GM12878 (cell line): ENCODE measurements around the gene BARD1. TPM values are rescaled to one million over a fixed set of nuclear protein-coding genes. Genes with fewer than 3 reads are reported as not detected.

Source experiments
- ATAC-seq: fragments of 200-7000 bp; cut with Tn5 transposase; 3 replicates; pipeline ENCODE4 v1.9.1; 2020; ENCODE audit warnings: mild to moderate bottlenecking, moderate library complexity
- BruUV-seq: library from RNA; stranded (reverse); fragments of 400-500 nt; replicated peaks from 2 replicates; lab custom pipeline; 2021; lab: Mats Ljungman, UMichigan
- CTCF ChIA-PET: fragments of 300-600 bp; sonication (Branson Sonifier 250); formaldehyde crosslinking; extraction: SDS; loops from one replicate; lab custom pipeline; 2021; ENCODE audit warnings: inconsistent platforms; lab: Yijun Ruan, JAX
- POLR2A ChIA-PET: fragments of 350-600 bp; formaldehyde crosslinking; extraction: SDS; loops from one replicate; lab custom pipeline; 2021; ENCODE audit warnings: inconsistent platforms; lab: Charles Lee
- RAD21 ChIA-PET: fragments of 300-600 bp; sonication (Branson Sonifier 250); formaldehyde crosslinking; loops from one replicate; lab custom pipeline; 2023; ENCODE audit warnings: antibody characterized with exemption; ENCODE audit not compliant: unreplicated experiment; lab: Charles Lee
- SMC1A ChIA-PET: fragments of 300-600 bp; sonication (Branson Sonifier 250); formaldehyde crosslinking; loops from one replicate; lab custom pipeline; 2023; ENCODE audit not compliant: unreplicated experiment, uncharacterized antibody; lab: Charles Lee
- DNase-seq: peaks from one replicate; pipeline ENCODE4 v3.0.0-alpha.2; 2011; ENCODE audit warnings: low read depth, low spot score
- FAIRE-seq: peaks from 3 replicates; lab custom pipeline; 2011; peaks lifted over from hg19 to GRCh38; lab: Jason Lieb, UNC
- H2AFZ ChIP-seq: 2 replicates; pipeline ENCODE4 v1.6.0; 2011; ENCODE audit warnings: low read depth, low read length, control low read depth; ENCODE audit not compliant: control insufficient read depth
- H3K27ac ChIP-seq: 2 replicates; pipeline ENCODE4 v1.5.1; 2011; ENCODE audit warnings: control low read depth; ENCODE audit not compliant: control insufficient read depth, insufficient read depth
- H3K27me3 ChIP-seq, 2 experiments: replicated peaks in 1 of 2; 2 replicates each; pipeline versions ENCODE4 v1.6.0 to v1.6.1; 2011; ENCODE audit warnings: low read length in 1 of 2; ENCODE audit not compliant: control insufficient read depth in 2 of 2, insufficient read depth in 2 of 2
- H3K36me3 ChIP-seq, 2 experiments: 2 replicates each; pipeline ENCODE4 v1.5.1; 2011; ENCODE audit warnings: low read length in 1 of 2; ENCODE audit not compliant: control insufficient read depth in 2 of 2, insufficient read depth in 2 of 2
- H3K4me1 ChIP-seq: 2 replicates; pipeline ENCODE4 v1.6.1; 2011; ENCODE audit warnings: mild to moderate bottlenecking, low read length, moderate library complexity, mixed read lengths; ENCODE audit not compliant: control insufficient read depth, insufficient read depth
- H3K4me2 ChIP-seq: 2 replicates; pipeline ENCODE4 v1.6.0; 2011; ENCODE audit warnings: control low read depth; ENCODE audit not compliant: control insufficient read depth, insufficient read depth
- H3K4me3 ChIP-seq: fragments of 200-600 bp; sonication (generic); 2 replicates; pipeline ENCODE4 v1.5.1; 2016
- H3K79me2 ChIP-seq: 2 replicates; pipeline ENCODE4 v1.6.0; 2011; ENCODE audit warnings: low read length; ENCODE audit not compliant: control insufficient read depth, insufficient read depth
- H3K9ac ChIP-seq: 2 replicates; pipeline ENCODE4 v1.8.0; 2011; ENCODE audit warnings: low read length, control low read depth, mixed read lengths; ENCODE audit not compliant: control insufficient read depth, insufficient read depth
- H3K9me3 ChIP-seq: replicated peaks from 3 replicates; pipeline ENCODE4 v1.5.1; 2011; ENCODE audit warnings: mild to moderate bottlenecking, low read length; ENCODE audit not compliant: control insufficient read depth, insufficient read depth
- H4K20me1 ChIP-seq: 2 replicates; pipeline ENCODE4 v1.6.0; 2011; ENCODE audit not compliant: control insufficient read depth, insufficient read depth
- BRCA1 ChIP-seq: IDR thresholded peaks from 2 replicates; pipeline ENCODE4 v1.6.1; 2011; ENCODE audit warnings: low read depth, low read length, improper control_type of control experiment
- CREB1 ChIP-seq: IDR thresholded peaks from 2 replicates; pipeline ENCODE4 v1.6.1; 2012; ENCODE audit warnings: low read depth, mild to moderate bottlenecking, inconsistent platforms
- CREM ChIP-seq: IDR thresholded peaks from 2 replicates; pipeline ENCODE4 v1.6.1; 2014; ENCODE audit warnings: antibody characterized with exemption, low read depth
- KLF5 ChIP-seq: fragments of 450-650 bp; IDR thresholded peaks from 2 replicates; pipeline ENCODE4 v1.6.1; 2014; ENCODE audit warnings: mild to moderate bottlenecking; ENCODE audit not compliant: partially characterized antibody
- MTA2 ChIP-seq: fragments of 450-650 bp; IDR thresholded peaks from 2 replicates; pipeline ENCODE4 v1.6.1; 2016; ENCODE audit warnings: low read depth, mild to moderate bottlenecking, moderate library complexity
- RELA ChIP-seq: fragments of 450-650 bp; IDR thresholded peaks from 2 replicates; pipeline ENCODE4 v1.8.0; 2014; ENCODE audit warnings: borderline replicate concordance; ENCODE audit not compliant: partially characterized antibody
- RFX5 ChIP-seq: IDR thresholded peaks from 2 replicates; pipeline ENCODE4 v1.6.1; 2011; ENCODE audit warnings: low read depth, low read length, improper control_type of control experiment
- SIX5 ChIP-seq: IDR thresholded peaks from 2 replicates; pipeline ENCODE4 v1.6.1; 2011; ENCODE audit warnings: mild to moderate bottlenecking, low read depth, low read length, moderate library complexity; ENCODE audit not compliant: severe bottlenecking
- SMAD5 ChIP-seq: IDR thresholded peaks from 2 replicates; pipeline ENCODE4 v1.6.1; 2016; ENCODE audit warnings: antibody characterized with exemption, low read depth
- TAF1 ChIP-seq: IDR thresholded peaks from 2 replicates; pipeline ENCODE4 v1.6.1; 2011; ENCODE audit warnings: mild to moderate bottlenecking, low read depth, low read length, borderline replicate concordance
- TCF12 ChIP-seq: IDR thresholded peaks from 2 replicates; pipeline ENCODE4 v1.6.1; 2011; ENCODE audit warnings: low read depth, mild to moderate bottlenecking, low read length
- ZNF207 ChIP-seq: fragments of 450-650 bp; IDR thresholded peaks from 2 replicates; pipeline ENCODE4 v1.6.1; 2014; ENCODE audit warnings: antibody characterized with exemption, mild to moderate bottlenecking, borderline replicate concordance
- WGBS: methylation state at CpG from one replicate; pipeline ENCODE4 v1.1.6; 2016; ENCODE audit warnings: low lambda C conversion rate; ENCODE audit not compliant: insufficient replicate concordance, insufficient coverage; ENCODE audit errors: missing lambda C conversion rate; 5-methylcytosine and 5-hydroxymethylcytosine counted together
- in situ Hi-C: fragments of 300-500 bp; cut with MboI; formaldehyde crosslinking; loops from 9 replicates; pipeline ENCODE4 v1.14.3; 2018; ENCODE audit warnings: mixed read lengths
- intact Hi-C: fragments of 100-400 bp; cut with micrococcal nuclease; formaldehyde crosslinking; loops from one replicate; pipeline ENCODE4 v1.14.2; 2022; ENCODE audit not compliant: unreplicated experiment
- polyA plus RNA-seq, 11 experiments: library from polyadenylated mRNA; depleted of rRNA in 4 of 11; unstranded in 6 of 11; stranded (reverse) in 5 of 11; fragments of >200 nt; fragmentation: Nextera tagmentation in 4 of 11; fragmentation: Illumina TruSeq in 1 of 11; extraction: Ambion mirVana in 4 of 11; extraction: Trizol in 1 of 11; gene quantifications; 1 replicate in 1 of 11; 2 replicates in 10 of 11; pipeline versions ENCODE4 v1.2.1 to v1.2.3, GENCODE V29; 2011 to 2016; ENCODE audit warnings: inconsistent platforms in 2 of 11, missing spikeins in 2 of 11, low read depth in 1 of 11
- total RNA-seq, 4 experiments: library from RNA; depleted of rRNA in 3 of 4; stranded (reverse); fragments of >200 nt in 3 of 4; fragmentation: Illumina TruSeq in 1 of 4; extraction: Trizol in 1 of 4; gene quantifications; 2 replicates each; pipeline versions ENCODE4 v1.2.1 to v1.2.3, GENCODE V29; 2013 to 2021
- TF ChIP-seq, protein P1 (sequence below): fragments of 150-350 bp; IDR thresholded peaks from 2 replicates; pipeline ENCODE4 v1.6.1; 2016; ENCODE audit warnings: low read depth, low read length

The BARD1 gene
- total and polyA plus RNA-seq, 10 of the 15 experiments (the other 5 are each of a cell fraction or from before 2014, with no cell fraction given), result 15.3 to 45.7 (median 31.6) TPM

DNA sequence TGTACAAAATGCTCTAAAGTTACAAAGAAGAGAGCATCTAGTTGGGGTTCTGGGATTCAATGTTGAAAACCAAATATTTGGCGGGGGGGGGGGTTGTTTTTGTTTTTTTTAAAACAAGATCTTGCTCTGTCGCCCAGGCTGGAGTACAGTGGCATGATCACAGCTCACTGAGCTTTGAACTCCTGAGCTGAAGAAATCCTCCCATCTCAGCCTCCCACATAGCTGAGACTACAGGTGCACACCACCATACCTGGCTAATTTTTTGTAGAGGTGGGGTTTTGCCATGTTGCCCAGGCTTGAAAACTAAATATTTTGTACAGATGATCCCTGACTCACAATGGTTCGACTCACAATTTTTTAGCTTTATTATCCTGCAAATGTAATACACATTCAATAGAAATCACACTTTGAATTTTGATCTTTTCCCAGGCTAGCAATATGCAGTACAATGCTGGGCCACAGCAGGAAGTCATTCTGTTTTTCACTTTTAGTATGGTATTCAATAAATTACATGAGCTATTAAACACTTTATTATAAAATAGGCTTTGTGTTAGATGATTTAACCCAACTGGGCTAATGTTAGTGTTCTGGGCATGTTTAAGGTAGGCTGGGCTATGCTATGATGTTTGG is 7.6 kb downstream of the BARD1 start:
- in situ Hi-C loops, result no loop called here
- Histone ChIP-seq H3K79me2 (peaks cover 94% of the 10 kb centered on the region), H2AFZ (no peak overlapping the region), H3K4me2 (0 out of 2 replicates have a peak overlapping the region, but pooled peaks have one; percentile 7), H3K27me3 (no peaks in the 10 kb centered on the region), H3K4me3 (no peak overlapping the region), H3K9me3 (no peaks in the 10 kb centered on the region; the same call in 2 of the 3 replicates)
- RAD21 ChIA-PET, result interaction anchor here (0.9 to 1.0 kb wide), 3 partner anchors 14 to 402 kb away, joined by 3 read pairs; no protein-coding TSS in a partner anchor
- DNase-seq (no peak), ATAC-seq (0 out of 3 replicates have a peak, but pooled peaks have one; percentile 7), FAIRE-seq (no peak)
- SMC1A ChIA-PET, result interaction anchor here (0.5 to 1.8 kb wide), 12 partner anchors 9 to 196 kb away, joined by 3 to 7 read pairs (median 3); no protein-coding TSS in a partner anchor
- BruUV-seq, result no TSS peak
- no peak for TF ChIP-seq SMAD5
- TF ChIP-seq BRCA1, result no peak
- TF ChIP-seq, all 136 proteins: peak for 0
- POLR2A ChIA-PET, result interaction anchor here (0.6 kb wide), 1 partner anchor 339 kb away, joined by 4 read pairs; no protein-coding TSS in a partner anchor
- Histone ChIP-seq H3K4me1 (no peaks in the 10 kb centered on the region), H3K36me3 (peaks cover 0 to 2% of the 10 kb centered on the region in 2 experiments; a peak in 2 of 4 replicates), H3K27ac (no peak overlapping the region), H4K20me1 (no peaks in the 10 kb centered on the region), H3K9ac (no peak overlapping the region)
- CTCF ChIA-PET, result interaction anchor here (1.0 to 1.5 kb wide), 2 partner anchors 50 to 468 kb away, joined by 3 to 4 read pairs; no protein-coding TSS in a partner anchor
- WGBS, result 96% methylated on average over 3 of the region's 3 CpGs
- intact Hi-C loops, result loop anchor here (10.0 kb wide), 1 partner anchor 1567 kb away; no protein-coding TSS in a partner anchor

DNA sequence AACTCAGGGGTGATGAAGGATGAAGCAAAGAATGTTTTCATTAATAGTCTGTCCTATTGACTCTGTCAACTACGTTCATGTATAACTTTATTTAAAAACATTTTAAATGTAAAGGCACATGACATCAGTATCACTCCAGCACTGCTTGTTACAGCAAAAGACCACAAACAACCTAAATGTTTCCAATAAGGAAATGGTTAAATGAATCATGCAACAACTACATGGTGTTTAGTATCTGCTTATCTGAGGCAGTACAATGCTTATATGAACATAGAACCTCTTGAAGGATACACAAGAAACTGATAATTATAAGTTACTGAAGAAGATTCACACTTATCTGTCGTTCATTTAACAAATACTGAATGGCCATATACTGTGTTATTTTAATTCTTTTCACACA is 8.4 kb downstream of the BARD1 start:
- DNase-seq (no peak), FAIRE-seq (no peak), ATAC-seq (peak; percentile 27)
- intact Hi-C loops, result loop anchor here (10.0 kb wide), 1 partner anchor 1566 kb away; no protein-coding TSS in a partner anchor
- Histone ChIP-seq H3K9ac (no peak overlapping the region), H2AFZ (no peak overlapping the region), H3K9me3 (no peaks in the 10 kb centered on the region; the same call in 1 of the 3 replicates), H4K20me1 (no peaks in the 10 kb centered on the region), H3K36me3 (peaks cover 0 to 6% of the 10 kb centered on the region in 2 experiments; a peak in 2 of 4 replicates), H3K27ac (no peak overlapping the region), H3K27me3 (no peaks in the 10 kb centered on the region), H3K4me1 (no peaks in the 10 kb centered on the region), H3K4me2 (no peak overlapping the region), H3K4me3 (no peak overlapping the region), H3K79me2 (peaks cover 94% of the 10 kb centered on the region)
- SMC1A ChIA-PET, result interaction anchor here (0.8 to 1.8 kb wide), 3 partner anchors 9 to 22 kb away, joined by 3 to 9 read pairs (median 3); partner anchors contain the start of gene BARD1
- 48% methylated on average over 2 of the region's 2 CpGs for WGBS
- in situ Hi-C loops, result no loop called here
- POLR2A ChIA-PET, result no interaction called here
- CTCF ChIA-PET, result interaction anchor here (1.1 kb wide), 1 partner anchor 57 kb away, joined by 3 read pairs; no protein-coding TSS in a partner anchor
- BruUV-seq, result no TSS peak
- RAD21 ChIA-PET, result interaction anchor here (1.0 kb wide), 1 partner anchor 15 kb away, joined by 3 read pairs; no protein-coding TSS in a partner anchor
- TF ChIP-seq RFX5 (no peak), KLF5 (no peak), CREM (no peak), TAF1 (no peak), MTA2 (no peak), SIX5 (no peak), RELA (no peak), CREB1 (no peak), TCF12 (no peak), SMAD5 (no peak), ZNF207 (no peak)
- TF ChIP-seq, protein P1, sequence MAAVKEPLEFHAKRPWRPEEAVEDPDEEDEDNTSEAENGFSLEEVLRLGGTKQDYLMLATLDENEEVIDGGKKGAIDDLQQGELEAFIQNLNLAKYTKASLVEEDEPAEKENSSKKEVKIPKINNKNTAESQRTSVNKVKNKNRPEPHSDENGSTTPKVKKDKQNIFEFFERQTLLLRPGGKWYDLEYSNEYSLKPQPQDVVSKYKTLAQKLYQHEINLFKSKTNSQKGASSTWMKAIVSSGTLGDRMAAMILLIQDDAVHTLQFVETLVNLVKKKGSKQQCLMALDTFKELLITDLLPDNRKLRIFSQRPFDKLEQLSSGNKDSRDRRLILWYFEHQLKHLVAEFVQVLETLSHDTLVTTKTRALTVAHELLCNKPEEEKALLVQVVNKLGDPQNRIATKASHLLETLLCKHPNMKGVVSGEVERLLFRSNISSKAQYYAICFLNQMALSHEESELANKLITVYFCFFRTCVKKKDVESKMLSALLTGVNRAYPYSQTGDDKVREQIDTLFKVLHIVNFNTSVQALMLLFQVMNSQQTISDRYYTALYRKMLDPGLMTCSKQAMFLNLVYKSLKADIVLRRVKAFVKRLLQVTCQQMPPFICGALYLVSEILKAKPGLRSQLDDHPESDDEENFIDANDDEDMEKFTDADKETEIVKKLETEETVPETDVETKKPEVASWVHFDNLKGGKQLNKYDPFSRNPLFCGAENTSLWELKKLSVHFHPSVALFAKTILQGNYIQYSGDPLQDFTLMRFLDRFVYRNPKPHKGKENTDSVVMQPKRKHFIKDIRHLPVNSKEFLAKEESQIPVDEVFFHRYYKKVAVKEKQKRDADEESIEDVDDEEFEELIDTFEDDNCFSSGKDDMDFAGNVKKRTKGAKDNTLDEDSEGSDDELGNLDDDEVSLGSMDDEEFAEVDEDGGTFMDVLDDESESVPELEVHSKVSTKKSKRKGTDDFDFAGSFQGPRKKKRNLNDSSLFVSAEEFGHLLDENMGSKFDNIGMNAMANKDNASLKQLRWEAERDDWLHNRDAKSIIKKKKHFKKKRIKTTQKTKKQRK, result no peak
